HG03439 (cell line): ENCODE data around the gene RASSF7.

Experiments
- ATAC-seq: cut with Tn5 transposase; IDR thresholded peaks from one replicate; pipeline ENCODE4 v1.9.1; 2021; ENCODE audit warnings: mild to moderate bottlenecking, moderate library complexity; ENCODE audit not compliant: unreplicated experiment

RASSF7 gene

GRCh38 chr11:607971-608659, 47.3 kb downstream of the RASSF7 start:
- ATAC-seq: no peak

- no peak for ATAC-seq
Measured at GRCh38 chr11:608791-609251, 48.1 kb downstream of the RASSF7 start.

GRCh38 chr11:609341-609811, 48.6 kb downstream of the RASSF7 start:
- no peak for ATAC-seq

GRCh38 chr11:610146-610801, 49.5 kb downstream of the RASSF7 start:
- no peak for ATAC-seq

GRCh38 chr11:611001-611996, 50.5 kb downstream of the RASSF7 start:
- ATAC-seq: no peak

GRCh38 chr11:612201-612960, 51.6 kb downstream of the RASSF7 start:
- ATAC-seq: no peak

GRCh38 chr11:612961-613300, 52.2 kb downstream of the RASSF7 start:
- ATAC-seq: no peak

- ATAC-seq: no peak
Measured at GRCh38 chr11:613369-613968, 52.7 kb downstream of the RASSF7 start.
